KMS-11 (cell line): ENCODE measurements around the gene ADAMTS17.

Source experiments
- H2AFZ ChIP-seq: fragments of 200-600 bp; sonication (generic); 2 replicates; pipeline ENCODE4 v1.6.1; 2016; ENCODE audit warnings: antibody characterized with exemption, mixed run types, low read depth
- H3K27ac ChIP-seq: fragments of 200-600 bp; sonication (generic); 2 replicates; pipeline ENCODE4 v1.6.1; 2016; ENCODE audit warnings: mild to moderate bottlenecking, mixed run types
- H3K27me3 ChIP-seq: fragments of 200-600 bp; sonication (generic); 2 replicates; pipeline ENCODE4 v1.6.1; 2017; ENCODE audit warnings: mild to moderate bottlenecking, low read depth, mixed run types, moderate library complexity; ENCODE audit not compliant: insufficient read depth
- H3K36me3 ChIP-seq: fragments of 200-600 bp; sonication (generic); 2 replicates; pipeline ENCODE4 v1.6.1; 2017; ENCODE audit warnings: mild to moderate bottlenecking, mixed run types; ENCODE audit not compliant: insufficient read depth
- H3K4me1 ChIP-seq: fragments of 200-600 bp; sonication (generic); 2 replicates; pipeline ENCODE4 v1.6.1; 2016; ENCODE audit warnings: mild to moderate bottlenecking, low read depth, mixed run types; ENCODE audit not compliant: poor library complexity, severe bottlenecking
- H3K4me2 ChIP-seq: fragments of 200-600 bp; sonication (generic); 2 replicates; pipeline ENCODE4 v1.7.0; 2016; ENCODE audit warnings: mild to moderate bottlenecking, mixed run types
- H3K4me3 ChIP-seq: fragments of 200-600 bp; sonication (generic); IDR thresholded peaks from 2 replicates; pipeline ENCODE4 v1.6.1; 2017; ENCODE audit warnings: low read depth, low read length, mixed read lengths; ENCODE audit not compliant: insufficient read depth
- H3K79me2 ChIP-seq: fragments of 200-600 bp; sonication (generic); 2 replicates; pipeline ENCODE4 v1.6.1; 2016; ENCODE audit warnings: low read depth, mixed run types; ENCODE audit not compliant: insufficient read depth
- H3K9ac ChIP-seq: fragments of 200-600 bp; sonication (generic); 2 replicates; pipeline ENCODE4 v1.6.1; 2016; ENCODE audit warnings: mild to moderate bottlenecking, mixed run types
- H4K20me1 ChIP-seq: fragments of 200-600 bp; sonication (generic); 2 replicates; pipeline ENCODE4 v1.6.1; 2016; ENCODE audit warnings: mild to moderate bottlenecking, mixed run types; ENCODE audit not compliant: insufficient read depth
- TF ChIP-seq, protein P1 (sequence below): fragments of 200-600 bp; sonication (generic); conservative IDR thresholded peaks from 2 replicates; pipeline ENCODE4 v1.6.1; 2017; ENCODE audit warnings: low read depth, mild to moderate bottlenecking, antibody characterized with exemption, low read length, moderate library complexity, mixed read lengths

ADAMTS17 gene

DNA sequence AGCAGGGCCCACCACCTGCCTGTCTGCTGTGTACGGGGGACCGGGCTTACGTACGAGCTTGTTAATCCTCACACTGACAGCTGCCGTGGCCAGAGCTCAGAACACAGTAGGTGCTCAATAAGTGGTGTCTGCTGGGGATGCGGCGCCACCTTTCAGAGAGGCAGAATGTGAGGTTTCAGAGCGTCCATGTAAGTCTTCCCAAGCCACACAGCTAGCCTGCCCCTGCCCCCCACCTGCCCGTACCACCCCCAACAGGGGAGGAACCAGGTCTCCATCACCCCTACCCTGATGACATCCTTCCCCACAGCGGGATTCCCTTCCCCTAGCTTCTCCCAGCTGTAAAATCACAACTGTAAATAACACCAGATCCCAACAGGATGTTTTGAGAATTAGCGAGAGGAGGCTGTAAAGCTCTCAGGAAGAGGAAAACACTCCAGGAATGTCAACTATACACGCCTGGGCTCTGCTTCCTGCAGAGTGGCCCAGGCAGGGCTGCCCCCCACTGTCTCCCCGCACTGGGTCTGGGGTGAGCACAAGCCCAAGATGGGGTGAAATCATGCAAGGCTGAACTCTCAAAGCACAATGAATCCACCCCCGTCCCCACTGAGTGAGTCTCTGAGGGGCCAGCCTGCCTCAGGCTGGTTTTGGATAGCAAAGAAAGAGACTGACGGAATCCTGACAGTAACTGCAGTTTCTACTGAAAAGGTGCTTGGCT is 358.4 kb downstream of the ADAMTS17 start:
- Histone ChIP-seq H4K20me1 (no peaks in the 10 kb centered on the region), H3K4me2 (no peak overlapping the region), H3K4me1 (no peaks in the 10 kb centered on the region), H2AFZ (no peak overlapping the region), H3K36me3 (no peaks in the 10 kb centered on the region), H3K27ac (no peak overlapping the region), H3K4me3 (no peak overlapping the region), H3K27me3 (no peaks in the 10 kb centered on the region), H3K79me2 (no peaks in the 10 kb centered on the region), H3K9ac (no peak overlapping the region)
- TF ChIP-seq, protein P1, sequence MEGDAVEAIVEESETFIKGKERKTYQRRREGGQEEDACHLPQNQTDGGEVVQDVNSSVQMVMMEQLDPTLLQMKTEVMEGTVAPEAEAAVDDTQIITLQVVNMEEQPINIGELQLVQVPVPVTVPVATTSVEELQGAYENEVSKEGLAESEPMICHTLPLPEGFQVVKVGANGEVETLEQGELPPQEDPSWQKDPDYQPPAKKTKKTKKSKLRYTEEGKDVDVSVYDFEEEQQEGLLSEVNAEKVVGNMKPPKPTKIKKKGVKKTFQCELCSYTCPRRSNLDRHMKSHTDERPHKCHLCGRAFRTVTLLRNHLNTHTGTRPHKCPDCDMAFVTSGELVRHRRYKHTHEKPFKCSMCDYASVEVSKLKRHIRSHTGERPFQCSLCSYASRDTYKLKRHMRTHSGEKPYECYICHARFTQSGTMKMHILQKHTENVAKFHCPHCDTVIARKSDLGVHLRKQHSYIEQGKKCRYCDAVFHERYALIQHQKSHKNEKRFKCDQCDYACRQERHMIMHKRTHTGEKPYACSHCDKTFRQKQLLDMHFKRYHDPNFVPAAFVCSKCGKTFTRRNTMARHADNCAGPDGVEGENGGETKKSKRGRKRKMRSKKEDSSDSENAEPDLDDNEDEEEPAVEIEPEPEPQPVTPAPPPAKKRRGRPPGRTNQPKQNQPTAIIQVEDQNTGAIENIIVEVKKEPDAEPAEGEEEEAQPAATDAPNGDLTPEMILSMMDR, result no peak

DNA sequence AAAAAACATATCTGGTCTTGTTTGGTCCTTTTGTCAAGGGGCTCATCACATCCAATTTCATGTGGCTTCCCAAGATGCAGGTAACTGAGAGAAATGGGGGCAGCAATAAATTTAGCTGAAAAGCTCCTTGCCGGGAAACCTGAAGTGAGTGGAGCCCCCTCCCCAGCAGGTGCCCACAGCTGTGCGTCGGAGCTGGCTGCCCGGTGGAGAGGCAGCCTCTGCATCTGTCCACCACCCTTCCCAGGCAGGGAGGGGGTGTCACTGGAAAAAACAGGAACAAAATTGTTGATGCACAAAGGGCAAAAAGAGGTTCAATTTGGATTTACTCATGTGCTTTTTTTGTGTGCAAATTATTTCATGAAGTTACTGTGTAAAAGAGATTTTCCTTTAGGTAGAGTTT is 359.1 kb downstream of the ADAMTS17 start:
- Histone ChIP-seq H3K4me3 (no peak overlapping the region), H3K4me2 (no peak overlapping the region), H3K9ac (no peak overlapping the region), H3K36me3 (no peaks in the 10 kb centered on the region), H3K79me2 (no peaks in the 10 kb centered on the region), H4K20me1 (no peaks in the 10 kb centered on the region), H3K27me3 (no peaks in the 10 kb centered on the region), H3K27ac (no peak overlapping the region), H3K4me1 (no peaks in the 10 kb centered on the region), H2AFZ (no peak overlapping the region)
- TF ChIP-seq, protein P1, result no peak

DNA sequence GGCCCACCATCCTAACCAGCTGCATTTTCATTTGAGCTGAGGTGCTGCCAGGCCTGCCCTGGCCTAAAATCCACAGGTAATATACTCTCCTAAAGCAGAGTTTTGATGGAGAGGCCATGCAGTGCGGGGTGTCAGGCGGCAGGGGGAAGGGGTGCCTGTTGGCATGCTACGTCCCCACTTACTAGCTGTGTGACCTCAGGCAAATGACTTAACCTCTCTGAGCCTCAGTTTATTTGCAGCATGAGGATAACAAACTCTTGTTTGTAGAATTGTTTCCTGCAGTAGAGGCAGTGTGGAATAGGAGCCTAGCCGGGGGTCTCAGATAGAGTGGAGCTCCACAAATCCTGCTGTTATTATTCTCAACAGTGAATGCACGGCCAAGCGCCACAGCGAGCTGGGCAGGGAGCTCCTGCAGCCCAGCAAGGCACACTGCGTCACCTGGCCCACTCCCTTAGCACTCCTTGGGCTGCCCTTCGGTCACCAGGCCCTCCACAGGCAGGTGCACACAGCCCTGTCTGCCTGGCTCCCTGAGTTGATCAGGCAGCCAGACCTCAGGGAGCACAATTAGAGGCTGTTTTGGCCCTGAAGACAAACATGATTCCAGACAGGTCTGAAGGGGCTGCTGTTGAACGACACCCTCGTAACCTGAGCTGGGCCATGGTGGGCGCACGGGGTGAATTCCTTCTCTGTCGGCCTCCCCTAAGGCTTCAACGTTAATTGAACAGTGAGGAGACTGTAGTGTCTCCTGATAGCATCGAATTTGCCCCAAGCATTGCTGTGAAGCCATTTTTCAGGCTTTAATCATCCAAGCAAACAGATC is 359.7 kb downstream of the ADAMTS17 start:
- H3K36me3 ChIP-seq, result no peaks in the 10 kb centered on the region
- H3K79me2 ChIP-seq, result no peaks in the 10 kb centered on the region
- TF ChIP-seq, protein P1, result no peak
- no peak overlapping the region for H3K4me3 ChIP-seq
- no peaks in the 10 kb centered on the region for H3K4me1 ChIP-seq
- H4K20me1 ChIP-seq, result no peaks in the 10 kb centered on the region
- no peak overlapping the region for H2AFZ ChIP-seq
- H3K27me3 ChIP-seq, result no peaks in the 10 kb centered on the region
- no peak overlapping the region for H3K9ac ChIP-seq
- H3K27ac ChIP-seq, result no peak overlapping the region
- H3K4me2 ChIP-seq, result no peak overlapping the region

DNA sequence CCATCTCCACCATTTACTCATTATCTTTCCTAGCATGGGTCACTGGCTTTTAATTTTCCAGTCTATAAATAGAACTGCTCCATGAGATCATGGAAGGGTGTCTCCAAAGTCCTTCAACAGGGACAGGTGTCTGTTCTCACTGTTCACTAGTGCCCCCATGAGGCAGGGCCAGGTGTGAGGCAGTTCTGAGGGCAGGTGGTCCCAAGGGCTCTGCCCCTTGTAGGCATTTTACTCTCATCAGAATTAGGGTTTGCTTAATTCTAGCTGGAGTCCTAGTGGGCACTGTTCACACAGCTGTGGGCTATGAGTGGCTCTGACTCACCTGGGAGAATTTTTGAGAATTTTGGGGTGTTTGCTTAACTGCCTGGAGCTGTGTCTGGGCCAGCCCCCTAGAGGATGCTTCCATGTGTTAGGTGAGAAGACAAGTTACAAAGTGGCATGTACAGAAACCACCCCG is 360.6 kb downstream of the ADAMTS17 start:
- Histone ChIP-seq H3K4me3 (no peak overlapping the region), H3K36me3 (no peaks in the 10 kb centered on the region), H3K4me1 (no peaks in the 10 kb centered on the region), H3K27ac (no peak overlapping the region), H3K9ac (no peak overlapping the region), H4K20me1 (no peaks in the 10 kb centered on the region), H3K27me3 (no peaks in the 10 kb centered on the region), H3K79me2 (no peaks in the 10 kb centered on the region), H3K4me2 (no peak overlapping the region), H2AFZ (no peak overlapping the region)
- TF ChIP-seq, protein P1, result no peak
